NCI-H69 (cell line): ENCODE data around the gene VWA7.

Experiments used
- DNase-seq: peaks from one replicate; lab custom pipeline; 2025; lab: John Stamatoyannopoulos, UW

VWA7 gene

DNA sequence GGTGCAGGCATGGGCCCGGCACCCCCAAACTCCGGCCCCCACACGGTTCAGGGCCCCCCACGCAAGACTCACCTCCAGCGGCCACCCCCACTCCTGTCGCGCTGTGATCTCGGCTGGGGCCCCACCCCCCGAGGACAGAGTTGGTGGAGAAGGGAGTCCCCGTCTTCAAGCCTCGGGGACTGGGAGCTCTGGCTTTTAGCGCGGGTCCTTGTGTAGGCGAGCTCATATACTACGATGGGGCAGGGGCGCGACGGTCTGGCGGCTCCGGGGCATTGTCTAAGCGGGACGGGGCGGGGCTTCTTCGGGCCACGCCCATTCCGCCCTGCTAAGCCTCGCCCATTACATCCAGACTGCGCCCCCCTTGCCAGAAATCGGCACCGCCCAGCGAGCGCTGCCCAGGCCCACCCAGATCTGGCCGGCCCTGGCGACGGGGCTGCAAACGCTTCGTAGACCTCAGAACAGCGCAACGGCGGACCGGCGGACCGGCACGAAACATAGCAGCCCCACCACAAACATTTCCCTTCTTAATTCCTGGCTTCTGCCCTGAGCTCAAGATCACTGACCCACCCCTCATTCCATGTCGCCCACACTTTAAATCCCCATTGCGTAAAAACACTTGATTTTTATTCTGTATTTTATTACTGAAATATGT, 47.0 kb downstream of the VWA7 start:
- peak; percentile 59 for DNase-seq

GRCh38 chr6:31729515-31729978, 47.6 kb downstream of the VWA7 start:
- DNase-seq, result peak; percentile 87

DNA sequence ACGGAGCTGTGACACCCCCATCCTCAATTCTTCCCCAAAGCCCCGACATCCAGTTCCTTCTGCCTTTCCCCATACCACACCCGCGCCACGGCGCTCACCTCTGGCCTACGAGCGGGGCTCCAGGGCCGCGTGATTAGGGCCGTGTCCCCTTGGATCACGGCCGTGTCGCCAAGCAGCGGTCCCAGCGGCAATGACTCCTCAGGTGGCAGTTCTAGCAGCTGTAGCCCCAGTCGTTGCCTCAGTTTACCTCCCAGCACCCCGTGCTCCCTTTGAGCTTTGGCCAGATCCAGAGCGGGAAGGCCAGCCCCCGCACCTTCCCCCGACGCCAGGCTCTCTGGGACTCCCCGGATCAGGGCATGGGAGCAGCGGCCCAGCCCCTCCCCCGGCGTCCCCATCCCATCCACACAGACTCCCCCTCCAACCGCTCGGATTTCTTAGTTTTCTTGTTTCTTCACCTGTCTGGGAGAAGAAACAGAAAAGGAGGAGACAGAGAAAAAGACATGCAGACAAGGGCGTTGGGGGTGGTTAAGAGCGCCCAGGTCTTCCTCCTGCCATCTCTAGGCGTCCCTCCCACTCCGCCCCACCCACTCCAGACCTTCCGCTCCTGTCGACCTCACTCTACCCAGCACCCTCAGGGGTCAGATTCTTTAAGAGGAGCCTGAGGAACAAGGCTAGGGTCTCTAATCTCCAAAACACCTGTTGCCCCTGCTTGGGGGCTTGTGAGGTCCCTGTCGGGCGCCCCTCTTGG, 48.2 kb downstream of the VWA7 start, which contains the start of gene DDAH2:
Gene DDAH2, minus strand, starts transcription at position 533 of the 748 bp plus-strand sequence. Its CDS starts 138 bp downstream, at position 395.
- DNase-seq, result no peak

- DNase-seq, result no peak
These were observed 49.1 kb downstream of the VWA7 start for GRCh38 chr6:31727717-31728671.

- DNase-seq, result no peak
These were observed 50.0 kb downstream of the VWA7 start for GRCh38 chr6:31727034-31727716.

DNA sequence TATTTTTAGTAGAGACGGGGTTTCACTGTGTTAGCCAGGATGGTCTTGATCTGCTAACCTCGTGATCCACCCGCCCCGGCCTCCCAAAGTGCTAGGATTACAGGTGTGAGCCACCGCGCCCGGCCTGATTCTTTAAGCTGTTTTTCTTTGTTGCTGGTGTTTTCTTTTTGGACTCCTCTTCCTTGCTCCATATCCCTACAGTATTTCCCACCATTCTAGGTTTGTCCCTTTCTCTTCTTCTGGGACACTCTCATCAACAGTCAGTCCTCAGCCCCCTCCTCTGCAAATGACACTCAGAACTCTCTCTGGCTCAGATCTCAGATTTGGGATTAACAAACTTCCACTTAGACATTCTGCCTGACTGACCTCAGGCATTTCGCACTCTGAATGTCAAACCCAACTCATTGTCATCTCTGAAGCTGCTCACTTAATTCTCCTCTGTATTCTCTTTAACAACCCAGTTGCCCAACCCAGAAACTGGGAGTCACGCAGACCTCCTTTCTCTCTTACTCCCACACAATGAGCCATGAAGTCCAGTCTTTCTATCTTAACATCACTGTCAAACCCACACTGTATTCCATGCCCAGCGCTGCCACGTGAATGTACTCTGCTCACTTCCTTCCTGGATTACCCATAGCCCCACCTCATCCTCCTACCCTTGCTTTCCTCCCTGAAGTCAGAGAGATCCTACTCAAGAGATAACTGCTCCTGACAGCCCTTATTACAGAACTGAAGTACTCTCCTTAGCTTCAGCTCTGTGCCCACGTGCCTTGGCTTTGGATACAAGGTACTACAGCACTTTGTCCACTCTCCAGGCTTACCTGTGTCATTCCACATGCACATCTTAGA, 51.4 kb downstream of the VWA7 start:
- DNase-seq, result no peak

- no peak for DNase-seq
These were observed 53.0 kb downstream of the VWA7 start for GRCh38 chr6:31723980-31724691.

GRCh38 chr6:31723245-31723979, 53.7 kb downstream of the VWA7 start, which contains the start of gene MPIG6B:
TSS of gene MPIG6B (plus strand) at chr6:31723373. CDS start at chr6:31723384, 11 bp downstream.
- no peak for DNase-seq

DNA sequence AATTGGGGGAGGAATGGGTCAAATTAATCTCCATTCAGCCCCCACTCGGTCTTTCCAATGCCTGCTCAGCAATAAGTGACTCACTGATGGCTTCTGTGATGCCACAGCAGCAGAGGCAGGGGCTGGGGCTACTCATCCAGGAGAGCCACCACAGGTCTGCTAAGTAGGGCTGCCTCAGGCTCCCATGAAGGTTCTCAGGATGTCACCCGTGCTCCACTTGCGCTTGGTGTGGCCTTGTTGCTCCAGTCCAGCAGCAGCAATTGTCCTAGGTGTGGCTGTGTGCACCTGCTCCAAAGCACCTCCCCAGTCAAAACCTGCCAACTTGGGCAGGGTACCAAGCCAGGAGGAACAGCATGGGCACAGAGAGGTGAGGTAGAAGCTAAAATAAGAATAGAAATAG, 55.0 kb downstream of the VWA7 start:
- DNase-seq, result no peak

GRCh38 chr6:31721351-31722020, 55.6 kb downstream of the VWA7 start, which contains the start of gene LY6G6C:
TSS of gene LY6G6C (minus strand) at chr6:31721746. CDS start at chr6:31721679, 67 bp downstream.
- DNase-seq, result no peak

DNA sequence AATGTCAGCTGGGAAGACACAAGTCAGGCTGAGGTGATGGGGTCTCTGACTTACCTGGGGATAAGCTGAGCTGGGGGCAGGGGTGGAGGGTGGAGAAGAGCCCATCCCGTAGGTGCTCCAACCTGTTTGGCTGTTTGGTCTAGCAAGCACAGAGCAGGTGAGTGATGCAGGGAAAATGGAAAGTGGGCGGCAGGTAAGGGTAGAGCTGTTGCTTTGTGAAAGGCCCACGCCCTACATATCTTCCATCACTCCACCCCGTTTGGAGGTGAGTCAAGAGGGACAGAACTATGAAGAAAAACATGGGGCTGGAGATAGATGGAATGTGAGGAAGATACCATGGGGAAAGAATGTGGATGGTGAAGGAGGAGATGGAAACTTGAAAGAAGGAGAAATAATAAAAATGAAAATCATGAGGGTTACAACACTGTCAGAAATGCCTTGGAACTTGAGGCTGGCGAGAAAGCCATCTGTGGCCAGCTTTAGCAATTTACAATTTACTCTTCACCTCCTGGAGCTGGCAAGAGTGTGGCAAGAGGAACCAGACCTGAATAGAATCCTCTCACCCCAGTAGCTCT, 56.8 kb downstream of the VWA7 start:
- DNase-seq, result no peak

DNA sequence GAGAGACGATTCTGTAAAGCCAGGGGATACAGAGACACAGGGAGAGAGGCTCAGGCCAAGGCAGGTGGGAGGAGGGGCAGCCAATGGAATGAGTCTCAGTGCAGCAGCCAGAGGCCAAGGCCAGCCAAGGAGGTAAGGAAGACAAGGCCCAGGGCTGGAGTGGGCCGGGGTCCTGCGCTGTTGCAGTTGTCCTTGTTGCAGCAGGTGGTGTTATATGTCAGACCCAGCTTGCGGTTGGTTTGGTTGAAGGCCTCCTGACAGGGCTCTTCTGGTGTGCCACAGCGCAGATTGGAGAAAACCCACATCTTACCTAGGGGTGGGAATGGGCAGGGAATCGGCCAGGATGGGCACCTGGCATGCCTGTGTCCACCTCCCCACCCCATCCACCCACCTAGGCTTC, 58.1 kb downstream of the VWA7 start:
- DNase-seq, result no peak

- no peak for DNase-seq
These were observed 58.9 kb downstream of the VWA7 start for GRCh38 chr6:31718265-31718664.

GRCh38 chr6:31717499-31718222, 59.5 kb downstream of the VWA7 start:
- peak; percentile 71 for DNase-seq
